ENCODE data around the gene CMTM4.

The CMTM4 gene

DNA sequence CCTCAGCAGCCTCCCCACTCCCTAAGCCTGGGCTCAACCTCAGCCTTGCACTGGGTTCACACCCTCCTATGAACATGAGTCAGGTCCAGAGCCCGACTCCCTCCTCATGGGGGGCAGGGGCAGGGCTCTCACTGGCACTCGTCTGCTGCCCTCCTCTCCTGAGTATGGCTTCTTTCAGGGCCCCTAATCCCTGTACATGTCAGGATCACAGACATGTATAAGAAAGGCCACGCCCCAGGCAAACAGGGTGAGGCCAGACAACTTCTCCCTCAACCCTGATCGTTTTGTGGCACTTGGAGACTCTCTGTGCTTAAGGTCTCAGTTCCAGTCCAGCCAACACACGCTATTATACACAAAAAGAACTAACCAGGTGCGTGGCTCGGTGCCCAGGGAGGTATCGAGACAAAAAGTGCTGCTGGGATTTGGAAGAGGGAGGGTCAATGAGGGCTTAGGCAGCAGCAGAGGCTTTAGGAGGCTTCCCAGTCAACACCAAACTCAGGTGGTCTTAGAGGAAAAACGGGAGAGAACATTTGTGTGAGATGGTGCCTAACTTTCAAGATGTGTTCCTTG, 46.8 kb downstream of the CMTM4 start:
- H3K4me3 ChIP-seq (ENCODE audit: low read depth in 1 of 2, low read length in 2 of 2), result no peak overlapping the region
- H3K9ac ChIP-seq (ENCODE audit: low read depth in 1 of 2, low read length in 2 of 2), result no peak overlapping the region
- no peaks in the 10 kb centered on the region for H3K9me3 ChIP-seq (ENCODE audit: control insufficient read depth in 1 of 2, low read length in 2 of 2)
- H3K27ac ChIP-seq (ENCODE audit: low read depth, low read length), result no peak overlapping the region
- H3K36me3 ChIP-seq (ENCODE audit: control insufficient read depth in 1 of 2, insufficient read depth in 2 of 2, low read length in 2 of 2), result no peaks in the 10 kb centered on the region
- H3K4me1 ChIP-seq (ENCODE audit: control insufficient read depth in 1 of 2, insufficient read depth in 2 of 2, low read length in 2 of 2), result peaks cover 10 to 14% of the 10 kb centered on the region in 2 donors
- H3K27me3 ChIP-seq (ENCODE audit: control insufficient read depth in 1 of 2, insufficient read depth in 2 of 2, low read length in 2 of 2), result no peaks in the 10 kb centered on the region

DNA sequence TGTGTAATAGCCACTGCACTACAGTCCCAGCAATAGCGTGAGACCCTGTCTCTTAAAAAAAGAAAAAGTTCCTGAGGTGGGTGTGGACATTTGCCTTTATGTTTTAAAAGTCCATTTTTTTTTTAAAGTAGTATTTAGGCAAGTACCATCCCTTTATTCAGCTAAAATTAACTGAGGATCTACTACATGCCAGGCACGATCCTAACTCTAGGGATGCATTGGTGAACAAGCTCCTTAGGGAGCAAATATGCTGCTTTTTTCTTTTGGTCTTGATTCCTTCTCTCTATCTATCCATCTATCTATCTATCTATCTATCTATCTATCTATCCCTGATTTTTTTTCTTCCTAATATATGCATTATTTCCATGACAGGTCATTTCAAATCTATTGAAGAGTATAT, 47.4 kb downstream of the CMTM4 start:
- no peak overlapping the region for H3K4me3 ChIP-seq (ENCODE audit: low read depth in 1 of 2, low read length in 2 of 2)
- no peaks in the 10 kb centered on the region for H3K36me3 ChIP-seq (ENCODE audit: control insufficient read depth in 1 of 2, insufficient read depth in 2 of 2, low read length in 2 of 2)
- peaks cover 10 to 14% of the 10 kb centered on the region in 2 donors for H3K4me1 ChIP-seq (ENCODE audit: control insufficient read depth in 1 of 2, insufficient read depth in 2 of 2, low read length in 2 of 2)
- H3K27me3 ChIP-seq (ENCODE audit: control insufficient read depth in 1 of 2, insufficient read depth in 2 of 2, low read length in 2 of 2), result no peaks in the 10 kb centered on the region
- no peak overlapping the region for H3K27ac ChIP-seq (ENCODE audit: low read depth, low read length)
- H3K9me3 ChIP-seq (ENCODE audit: control insufficient read depth in 1 of 2, low read length in 2 of 2), result no peaks in the 10 kb centered on the region
- H3K9ac ChIP-seq (ENCODE audit: low read depth in 1 of 2, low read length in 2 of 2), result no peak overlapping the region

GRCh38 chr16:66647866-66648265, 48.7 kb downstream of the CMTM4 start:
- Histone ChIP-seq H3K4me1 (ENCODE audit: control insufficient read depth in 1 of 2, insufficient read depth in 2 of 2, low read length in 2 of 2) (peaks cover 10 to 14% of the 10 kb centered on the region in 2 donors), H3K36me3 (ENCODE audit: control insufficient read depth in 1 of 2, insufficient read depth in 2 of 2, low read length in 2 of 2) (no peaks in the 10 kb centered on the region), H3K27me3 (ENCODE audit: control insufficient read depth in 1 of 2, insufficient read depth in 2 of 2, low read length in 2 of 2) (no peaks in the 10 kb centered on the region), H3K27ac (ENCODE audit: low read depth, low read length) (no peak overlapping the region), H3K4me3 (ENCODE audit: low read depth in 1 of 2, low read length in 2 of 2) (no peak overlapping the region), H3K9me3 (ENCODE audit: control insufficient read depth in 1 of 2, low read length in 2 of 2) (no peaks in the 10 kb centered on the region), H3K9ac (ENCODE audit: low read depth in 1 of 2, low read length in 2 of 2) (no peak overlapping the region)

- Histone ChIP-seq H3K9ac (ENCODE audit: low read depth in 1 of 2, low read length in 2 of 2) (no peak overlapping the region), H3K9me3 (ENCODE audit: control insufficient read depth in 1 of 2, low read length in 2 of 2) (no peaks in the 10 kb centered on the region), H3K4me1 (ENCODE audit: control insufficient read depth in 1 of 2, insufficient read depth in 2 of 2, low read length in 2 of 2) (no peaks in the 10 kb centered on the region), H3K27ac (ENCODE audit: low read depth, low read length) (no peak overlapping the region), H3K27me3 (ENCODE audit: control insufficient read depth in 1 of 2, insufficient read depth in 2 of 2, low read length in 2 of 2) (no peaks in the 10 kb centered on the region), H3K36me3 (ENCODE audit: control insufficient read depth in 1 of 2, insufficient read depth in 2 of 2, low read length in 2 of 2) (peaks cover 0 to 2% of the 10 kb centered on the region in 2 donors), H3K4me3 (ENCODE audit: low read depth in 1 of 2, low read length in 2 of 2) (no peak overlapping the region)
Measured at GRCh38 chr16:66641387-66641786, 55.2 kb downstream of the CMTM4 start.

- Histone ChIP-seq H3K27ac (ENCODE audit: low read depth, low read length) (no peak overlapping the region), H3K4me3 (ENCODE audit: low read depth in 1 of 2, low read length in 2 of 2) (no peak overlapping the region), H3K27me3 (ENCODE audit: control insufficient read depth in 1 of 2, insufficient read depth in 2 of 2, low read length in 2 of 2) (no peaks in the 10 kb centered on the region)
Measured at GRCh38 chr16:66640724-66641314, 55.7 kb downstream of the CMTM4 start.

GRCh38 chr16:66639091-66639885, 57.3 kb downstream of the CMTM4 start:
- Histone ChIP-seq H3K9me3 (ENCODE audit: control insufficient read depth in 1 of 2, low read length in 2 of 2) (no peaks in the 10 kb centered on the region), H3K9ac (ENCODE audit: low read depth in 1 of 2, low read length in 2 of 2) (no peak overlapping the region), H3K36me3 (ENCODE audit: control insufficient read depth in 1 of 2, insufficient read depth in 2 of 2, low read length in 2 of 2) (peaks cover 5 to 14% of the 10 kb centered on the region in 2 donors), H3K27me3 (ENCODE audit: control insufficient read depth in 1 of 2, insufficient read depth in 2 of 2, low read length in 2 of 2) (no peaks in the 10 kb centered on the region), H3K4me1 (ENCODE audit: control insufficient read depth in 1 of 2, insufficient read depth in 2 of 2, low read length in 2 of 2) (no peaks in the 10 kb centered on the region), H3K27ac (ENCODE audit: low read depth, low read length) (no peak overlapping the region), H3K4me3 (ENCODE audit: low read depth in 1 of 2, low read length in 2 of 2) (no peak overlapping the region)

More at GRCh38 chr16:66640724-66641314, 55.7 kb downstream of the CMTM4 start:
- peaks cover 0 to 6% of the 10 kb centered on the region in 2 donors for H3K36me3 ChIP-seq (ENCODE audit: control insufficient read depth in 1 of 2, insufficient read depth in 2 of 2, low read length in 2 of 2)
- no peaks in the 10 kb centered on the region for H3K9me3 ChIP-seq (ENCODE audit: control insufficient read depth in 1 of 2, low read length in 2 of 2)
- no peaks in the 10 kb centered on the region for H3K4me1 ChIP-seq (ENCODE audit: control insufficient read depth in 1 of 2, insufficient read depth in 2 of 2, low read length in 2 of 2)
- H3K9ac ChIP-seq (ENCODE audit: low read depth in 1 of 2, low read length in 2 of 2), result no peak overlapping the region

DNA sequence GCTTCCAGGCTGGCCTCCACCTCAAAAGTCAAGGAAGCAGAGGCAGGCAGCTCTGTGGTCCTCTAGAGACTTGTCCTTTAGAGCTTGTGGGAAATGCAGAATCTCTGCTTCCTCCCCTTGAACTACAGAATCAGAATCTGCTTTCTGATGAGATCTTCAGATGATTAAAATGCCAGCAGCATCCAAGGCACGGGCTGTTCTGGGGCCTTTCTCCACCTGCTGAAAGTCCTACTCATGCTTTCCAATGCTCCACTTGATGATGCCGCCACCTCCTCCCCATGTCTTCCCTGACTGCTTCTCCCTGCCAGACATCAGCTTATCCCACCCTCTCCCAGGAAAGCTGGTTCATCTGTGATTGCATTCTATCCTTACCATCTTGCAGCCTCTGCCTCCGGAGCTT, 58.7 kb downstream of the CMTM4 start:
- Histone ChIP-seq H3K9ac (ENCODE audit: low read depth in 1 of 2, low read length in 2 of 2) (no peak overlapping the region), H3K4me1 (ENCODE audit: control insufficient read depth in 1 of 2, insufficient read depth in 2 of 2, low read length in 2 of 2) (no peaks in the 10 kb centered on the region), H3K9me3 (ENCODE audit: control insufficient read depth in 1 of 2, low read length in 2 of 2) (no peaks in the 10 kb centered on the region), H3K27me3 (ENCODE audit: control insufficient read depth in 1 of 2, insufficient read depth in 2 of 2, low read length in 2 of 2) (no peaks in the 10 kb centered on the region), H3K27ac (ENCODE audit: low read depth, low read length) (no peak overlapping the region), H3K36me3 (ENCODE audit: control insufficient read depth in 1 of 2, insufficient read depth in 2 of 2, low read length in 2 of 2) (peaks cover 5 to 17% of the 10 kb centered on the region in 2 donors), H3K4me3 (ENCODE audit: low read depth in 1 of 2, low read length in 2 of 2) (no peak overlapping the region)

GRCh38 chr16:66636199-66636598, 60.3 kb downstream of the CMTM4 start:
- H3K9ac ChIP-seq (ENCODE audit: low read depth in 1 of 2, low read length in 2 of 2), result no peak overlapping the region
- H3K27me3 ChIP-seq (ENCODE audit: control insufficient read depth in 1 of 2, insufficient read depth in 2 of 2, low read length in 2 of 2), result no peaks in the 10 kb centered on the region
- H3K4me1 ChIP-seq (ENCODE audit: control insufficient read depth in 1 of 2, insufficient read depth in 2 of 2, low read length in 2 of 2), result no peaks in the 10 kb centered on the region
- no peak overlapping the region for H3K27ac ChIP-seq (ENCODE audit: low read depth, low read length)
- H3K4me3 ChIP-seq (ENCODE audit: low read depth in 1 of 2, low read length in 2 of 2), result no peak overlapping the region
- H3K36me3 ChIP-seq (ENCODE audit: control insufficient read depth in 1 of 2, insufficient read depth in 2 of 2, low read length in 2 of 2), result peaks cover 5 to 17% of the 10 kb centered on the region in 2 donors
- H3K9me3 ChIP-seq (ENCODE audit: control insufficient read depth in 1 of 2, low read length in 2 of 2), result no peaks in the 10 kb centered on the region

GRCh38 chr16:66635406-66635805, 61.1 kb downstream of the CMTM4 start:
- Histone ChIP-seq H3K36me3 (ENCODE audit: control insufficient read depth in 1 of 2, insufficient read depth in 2 of 2, low read length in 2 of 2) (peaks cover 5 to 17% of the 10 kb centered on the region in 2 donors), H3K9ac (ENCODE audit: low read depth in 1 of 2, low read length in 2 of 2) (no peak overlapping the region), H3K4me1 (ENCODE audit: control insufficient read depth in 1 of 2, insufficient read depth in 2 of 2, low read length in 2 of 2) (no peaks in the 10 kb centered on the region), H3K27me3 (ENCODE audit: control insufficient read depth in 1 of 2, insufficient read depth in 2 of 2, low read length in 2 of 2) (no peaks in the 10 kb centered on the region), H3K27ac (ENCODE audit: low read depth, low read length) (no peak overlapping the region), H3K4me3 (ENCODE audit: low read depth in 1 of 2, low read length in 2 of 2) (no peak overlapping the region), H3K9me3 (ENCODE audit: control insufficient read depth in 1 of 2, low read length in 2 of 2) (no peaks in the 10 kb centered on the region)

GRCh38 chr16:66634527-66635196, 61.9 kb downstream of the CMTM4 start:
- Histone ChIP-seq H3K4me1 (ENCODE audit: control insufficient read depth in 1 of 2, insufficient read depth in 2 of 2, low read length in 2 of 2) (no peaks in the 10 kb centered on the region), H3K27ac (ENCODE audit: low read depth, low read length) (no peak overlapping the region), H3K9me3 (ENCODE audit: control insufficient read depth in 1 of 2, low read length in 2 of 2) (no peaks in the 10 kb centered on the region), H3K9ac (ENCODE audit: low read depth in 1 of 2, low read length in 2 of 2) (no peak overlapping the region), H3K27me3 (ENCODE audit: control insufficient read depth in 1 of 2, insufficient read depth in 2 of 2, low read length in 2 of 2) (no peaks in the 10 kb centered on the region), H3K36me3 (ENCODE audit: control insufficient read depth in 1 of 2, insufficient read depth in 2 of 2, low read length in 2 of 2) (peaks cover 5 to 17% of the 10 kb centered on the region in 2 donors), H3K4me3 (ENCODE audit: low read depth in 1 of 2, low read length in 2 of 2) (no peak overlapping the region)
